ENCODE results near the gene SOWAHC. TPM values are rescaled to one million over a fixed set of nuclear protein-coding genes. Genes with fewer than 3 reads are reported as not detected.
A peak's percentile ranks its signal among the peaks of the same experiment; 100 is the strongest.
"Not testable (repeated sequence)": the region's sequence is repeated elsewhere in the genome, so short reads cannot be mapped to it uniquely, and the experiment has no call there.

The SOWAHC gene
- total RNA-seq, 3 donors from 2014 or later, result 9.1 to 18.4 (median 14.7) TPM

DNA sequence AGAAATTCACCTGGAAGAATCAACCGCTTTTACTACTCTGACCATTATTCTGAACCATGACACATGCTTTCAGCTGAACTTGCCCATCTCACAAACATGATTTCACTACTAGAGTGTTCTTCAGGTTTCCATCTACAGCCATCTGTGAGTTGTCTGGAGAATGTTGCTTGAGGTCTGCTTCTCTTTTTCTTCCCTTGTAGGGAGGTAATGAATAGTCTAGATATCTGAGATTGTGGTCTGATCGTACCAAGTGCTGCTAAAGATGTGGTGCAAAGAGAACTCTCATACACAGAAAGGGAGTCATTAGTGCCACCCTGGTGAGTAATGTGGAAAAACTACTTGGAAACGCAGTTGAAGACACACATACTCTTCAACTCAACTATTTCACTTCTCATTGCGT is 10.2 kb downstream of the SOWAHC start:
- intact Hi-C loops (cut with DNase I; ENCODE audit: low total_unique reads), result no loop called here
- no peak for DNase-seq (ENCODE audit: low spot score in 2 of 2)
- no peaks in the 10 kb centered on the region for H3K27me3 ChIP-seq
- H3K4me1 ChIP-seq, result no peaks in the 10 kb centered on the region
- H3K36me3 ChIP-seq, result no peaks in the 10 kb centered on the region
- no peak overlapping the region for H3K27ac ChIP-seq
- TF ChIP-seq, protein P1, sequence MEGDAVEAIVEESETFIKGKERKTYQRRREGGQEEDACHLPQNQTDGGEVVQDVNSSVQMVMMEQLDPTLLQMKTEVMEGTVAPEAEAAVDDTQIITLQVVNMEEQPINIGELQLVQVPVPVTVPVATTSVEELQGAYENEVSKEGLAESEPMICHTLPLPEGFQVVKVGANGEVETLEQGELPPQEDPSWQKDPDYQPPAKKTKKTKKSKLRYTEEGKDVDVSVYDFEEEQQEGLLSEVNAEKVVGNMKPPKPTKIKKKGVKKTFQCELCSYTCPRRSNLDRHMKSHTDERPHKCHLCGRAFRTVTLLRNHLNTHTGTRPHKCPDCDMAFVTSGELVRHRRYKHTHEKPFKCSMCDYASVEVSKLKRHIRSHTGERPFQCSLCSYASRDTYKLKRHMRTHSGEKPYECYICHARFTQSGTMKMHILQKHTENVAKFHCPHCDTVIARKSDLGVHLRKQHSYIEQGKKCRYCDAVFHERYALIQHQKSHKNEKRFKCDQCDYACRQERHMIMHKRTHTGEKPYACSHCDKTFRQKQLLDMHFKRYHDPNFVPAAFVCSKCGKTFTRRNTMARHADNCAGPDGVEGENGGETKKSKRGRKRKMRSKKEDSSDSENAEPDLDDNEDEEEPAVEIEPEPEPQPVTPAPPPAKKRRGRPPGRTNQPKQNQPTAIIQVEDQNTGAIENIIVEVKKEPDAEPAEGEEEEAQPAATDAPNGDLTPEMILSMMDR (IDR thresholded peaks at IDR 0.05), result no peak
- TF ChIP-seq POLR2A (IDR thresholded peaks at IDR 0.05) (no peak), POLR2AphosphoS5 (IDR thresholded peaks at IDR 0.05) (no peak)
- H3K9me3 ChIP-seq, result no peaks in the 10 kb centered on the region
- H3K4me3 ChIP-seq, result no peak overlapping the region

GRCh38 chr2:109628321-109628720 is 14.2 kb downstream of the SOWAHC start:
- H3K4me3 ChIP-seq; H3K27me3 ChIP-seq; H3K36me3 ChIP-seq; H3K9me3 ChIP-seq; H3K4me1 ChIP-seq; H3K27ac ChIP-seq; intact Hi-C loops (cut with DNase I; ENCODE audit: low total_unique reads); DNase-seq (ENCODE audit: low spot score in 2 of 2): not testable (repeated sequence)

GRCh38 chr2:109629867-109630266 is 15.7 kb downstream of the SOWAHC start:
- Histone ChIP-seq H3K4me1 (no peaks in the 10 kb centered on the region), H3K9me3 (no peaks in the 10 kb centered on the region), H3K36me3 (no peaks in the 10 kb centered on the region), H3K27ac (no peak overlapping the region), H3K27me3 (no peaks in the 10 kb centered on the region), H3K4me3 (no peak overlapping the region)
- intact Hi-C loops (cut with DNase I; ENCODE audit: low total_unique reads), result no loop called here
- no peak for DNase-seq (ENCODE audit: low spot score in 2 of 2)
- no peak for TF ChIP-seq POLR2AphosphoS5 (IDR thresholded peaks at IDR 0.05)
- TF ChIP-seq POLR2A (IDR thresholded peaks at IDR 0.05), result no peak
- TF ChIP-seq, protein P1 (IDR thresholded peaks at IDR 0.05), result no peak

- DNase-seq (ENCODE audit: low spot score in 2 of 2), result no peak
- no peaks in the 10 kb centered on the region for H3K9me3 ChIP-seq
- intact Hi-C loops (cut with DNase I; ENCODE audit: low total_unique reads), result no loop called here
Observed at GRCh38 chr2:109630441-109631430, 16.6 kb downstream of the SOWAHC start.

GRCh38 chr2:109631741-109632140 is 17.6 kb downstream of the SOWAHC start:
- intact Hi-C loops (cut with DNase I; ENCODE audit: low total_unique reads), result no loop called here
- Histone ChIP-seq H3K27me3 (no peaks in the 10 kb centered on the region), H3K4me3 (no peak overlapping the region), H3K36me3 (no peaks in the 10 kb centered on the region), H3K4me1 (no peaks in the 10 kb centered on the region), H3K27ac (no peak overlapping the region), H3K9me3 (no peaks in the 10 kb centered on the region)
- no peak for TF ChIP-seq POLR2A (IDR thresholded peaks at IDR 0.05)
- TF ChIP-seq, protein P1 (IDR thresholded peaks at IDR 0.05), result no peak
- no peak for TF ChIP-seq POLR2AphosphoS5 (IDR thresholded peaks at IDR 0.05)
- no peak for DNase-seq (ENCODE audit: low spot score in 2 of 2)

More at GRCh38 chr2:109630441-109631430, 16.6 kb downstream of the SOWAHC start:
- Histone ChIP-seq H3K27me3 (no peaks in the 10 kb centered on the region), H3K4me1 (no peaks in the 10 kb centered on the region), H3K36me3 (no peaks in the 10 kb centered on the region), H3K4me3 (no peak overlapping the region), H3K27ac (peak overlapping the region in 1 of 2 donors; percentile 26)
- TF ChIP-seq POLR2AphosphoS5 (IDR thresholded peaks at IDR 0.05) (no peak), POLR2A (IDR thresholded peaks at IDR 0.05) (no peak)
- TF ChIP-seq, protein P1 (IDR thresholded peaks at IDR 0.05), result no peak

Data from breast epithelium (tissue), 4 donors.